ENCODE results near the gene EEF2. TPM values are rescaled to one million over a fixed set of nuclear protein-coding genes. Genes with fewer than 3 reads are reported as not detected.

EEF2 gene
- total and polyA plus RNA-seq, 11 donors = 846 to 2,686 (median 2,118) TPM

DNA sequence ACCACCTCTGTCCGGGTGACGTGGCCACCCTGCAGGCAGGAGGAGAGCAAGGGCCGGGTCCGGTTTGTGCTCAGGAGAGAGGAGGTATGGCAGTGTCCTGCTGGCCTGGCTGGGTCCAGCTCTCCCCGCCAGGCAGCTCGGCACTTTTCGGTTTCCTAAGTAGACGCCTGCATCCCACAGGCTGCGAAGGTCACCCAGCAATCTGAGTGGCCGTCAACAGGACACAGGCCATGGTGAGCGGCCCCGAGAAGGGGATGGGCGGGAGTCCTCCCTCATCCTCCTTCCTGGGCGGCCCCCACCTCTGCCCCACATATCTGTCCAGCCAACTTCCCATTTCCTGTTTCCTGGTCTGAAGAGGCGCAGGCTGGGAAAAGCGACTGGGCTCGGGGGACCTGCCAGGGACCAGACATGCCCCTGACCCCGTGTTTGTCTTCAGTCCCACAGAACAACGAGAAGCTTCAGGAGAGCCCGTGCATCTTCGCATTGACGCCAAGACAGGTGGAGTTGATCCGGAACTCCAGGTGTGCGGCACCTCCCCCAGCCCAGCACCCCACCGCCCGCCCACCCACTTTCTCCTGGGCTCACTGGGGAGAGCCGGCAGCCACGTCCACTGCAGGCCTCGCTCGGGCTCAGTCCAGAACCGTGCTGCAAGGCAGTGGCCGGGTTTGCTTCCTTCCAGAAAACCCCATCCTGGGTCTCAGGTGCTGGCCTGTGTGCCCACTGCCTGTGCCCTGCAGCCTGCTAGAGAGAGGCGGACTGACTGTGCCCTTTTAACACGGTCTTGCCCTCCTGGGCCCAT, 38.5 kb upstream of the EEF2 start:
- peak in 1 of 2 donors; percentile 20 for TF ChIP-seq POLR2A (IDR thresholded peaks at IDR 0.05)
- TF ChIP-seq, protein P1, sequence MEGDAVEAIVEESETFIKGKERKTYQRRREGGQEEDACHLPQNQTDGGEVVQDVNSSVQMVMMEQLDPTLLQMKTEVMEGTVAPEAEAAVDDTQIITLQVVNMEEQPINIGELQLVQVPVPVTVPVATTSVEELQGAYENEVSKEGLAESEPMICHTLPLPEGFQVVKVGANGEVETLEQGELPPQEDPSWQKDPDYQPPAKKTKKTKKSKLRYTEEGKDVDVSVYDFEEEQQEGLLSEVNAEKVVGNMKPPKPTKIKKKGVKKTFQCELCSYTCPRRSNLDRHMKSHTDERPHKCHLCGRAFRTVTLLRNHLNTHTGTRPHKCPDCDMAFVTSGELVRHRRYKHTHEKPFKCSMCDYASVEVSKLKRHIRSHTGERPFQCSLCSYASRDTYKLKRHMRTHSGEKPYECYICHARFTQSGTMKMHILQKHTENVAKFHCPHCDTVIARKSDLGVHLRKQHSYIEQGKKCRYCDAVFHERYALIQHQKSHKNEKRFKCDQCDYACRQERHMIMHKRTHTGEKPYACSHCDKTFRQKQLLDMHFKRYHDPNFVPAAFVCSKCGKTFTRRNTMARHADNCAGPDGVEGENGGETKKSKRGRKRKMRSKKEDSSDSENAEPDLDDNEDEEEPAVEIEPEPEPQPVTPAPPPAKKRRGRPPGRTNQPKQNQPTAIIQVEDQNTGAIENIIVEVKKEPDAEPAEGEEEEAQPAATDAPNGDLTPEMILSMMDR (IDR thresholded peaks at IDR 0.05) = no peak
- peak overlapping the region in 11 of 12 donors; percentile 1 to 78 (median 56) for H3K27ac ChIP-seq

DNA sequence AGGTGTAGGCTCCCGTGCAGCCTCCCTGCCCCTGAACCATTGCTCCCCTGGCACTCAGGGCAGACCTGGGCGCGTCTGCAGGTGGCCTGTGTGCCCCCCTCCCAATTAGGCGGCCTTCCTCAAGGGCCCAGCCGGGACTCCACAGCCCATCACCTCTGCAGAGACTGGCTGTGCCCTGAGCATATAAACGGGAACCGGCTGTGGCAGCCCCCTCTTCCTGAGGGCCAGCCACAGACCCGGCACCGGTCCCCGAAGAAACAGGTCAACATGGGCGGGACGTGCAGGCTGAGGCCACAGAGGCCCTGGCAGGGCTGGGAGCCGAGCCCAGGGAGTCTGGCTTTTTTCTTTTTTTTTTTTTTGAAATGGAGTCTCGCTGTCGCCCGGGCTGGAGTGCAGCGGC, 34.3 kb upstream of the EEF2 start:
- TF ChIP-seq, protein P1 (IDR thresholded peaks at IDR 0.05) = no peak
- TF ChIP-seq POLR2A (IDR thresholded peaks at IDR 0.05) = no peak
- no peaks in the 10 kb centered on the region for H3K27me3 ChIP-seq
- ATAC-seq (peak in 1 of 4 donors; percentile 27), DNase-seq (peak in 1 of 5 donors; percentile 60)
- 57 to 66% (median 62%) methylated on average over 6 to 17 of the region's 17 CpGs for WGBS, 4 donors
- peak overlapping the region in 3 of 12 donors; percentile 39 to 53 (median 42) for H3K27ac ChIP-seq
- peaks cover 0 to 13% (median 0%) of the 10 kb centered on the region in 12 donors for H3K9me3 ChIP-seq
- peaks cover 0 to 55% (median 19%) of the 10 kb centered on the region in 12 donors for H3K4me1 ChIP-seq
- H3K4me3 ChIP-seq = no peak overlapping the region
- H3K36me3 ChIP-seq = peaks cover 0 to 45% (median 20%) of the 10 kb centered on the region in 9 donors
- intact Hi-C loops (cut with DNase I) = loop anchor here in 6 of 10 donors (5.0 to 10.0 kb wide), 5 partner anchors 33 to 105 kb away; partner anchors contain the start of gene MAP2K2 (in 1 of the 6)

More for the DNA sequence above, 38.5 kb upstream of the EEF2 start:
- peak; percentile 21 to 80 (median 52) for ATAC-seq
- Histone ChIP-seq H3K27me3 (no peaks in the 10 kb centered on the region), H3K9me3 (peaks cover 0 to 13% (median 0%) of the 10 kb centered on the region in 12 donors), H3K4me3 (peak overlapping the region in 4 of 12 donors; percentile 5 to 20 (median 12)), H3K4me1 (peaks cover 0 to 28% (median 6%) of the 10 kb centered on the region in 12 donors), H3K36me3 (peaks cover 0 to 41% (median 30%) of the 10 kb centered on the region in 9 donors)
- DNase-seq = peak in 3 of 5 donors; percentile 50 to 60 (median 59)
- 59 to 72% (median 68%) methylated on average over 19 to 34 of the region's 34 CpGs for WGBS, 4 donors
- intact Hi-C loops (cut with DNase I) = loop anchor here in 1 of 10 donors (5.0 kb wide), 1 partner anchor 34 kb away; no protein-coding TSS in a partner anchor

DNA sequence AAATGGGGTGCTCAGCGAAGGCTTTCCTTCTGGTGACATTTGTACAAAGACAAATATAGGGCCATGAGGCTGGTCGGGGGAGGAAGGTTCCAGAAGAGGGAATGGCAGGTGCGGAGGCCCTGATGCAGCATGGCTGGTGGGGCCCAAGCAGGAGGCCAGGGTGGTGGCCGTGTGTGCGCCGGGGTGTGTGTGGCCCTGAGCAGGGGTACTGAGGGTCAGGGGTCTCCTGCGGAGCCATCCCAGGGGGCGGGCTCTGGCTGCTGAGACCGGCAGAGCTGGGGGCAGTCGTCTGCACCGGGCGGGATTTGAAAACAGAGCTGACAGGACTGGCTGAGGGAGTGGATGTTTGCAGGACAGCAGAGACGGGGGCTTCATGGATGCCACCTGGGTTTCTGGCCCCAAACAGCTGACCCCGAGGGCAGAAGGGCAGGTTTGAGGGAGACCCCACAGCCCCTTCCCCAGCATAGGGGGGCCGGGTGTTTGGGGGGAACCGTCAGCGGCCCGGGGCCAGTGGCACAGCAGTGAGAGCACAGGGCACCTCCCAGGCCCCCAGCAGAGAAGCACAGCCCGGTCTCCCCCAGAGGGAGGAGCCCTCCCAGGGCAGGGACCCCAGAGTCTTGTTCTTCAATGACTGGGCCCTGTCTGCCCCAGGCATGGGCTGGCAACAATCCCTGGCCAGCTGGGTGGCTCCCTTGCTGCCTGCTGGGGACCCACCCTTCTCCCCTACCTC, 33.7 kb upstream of the EEF2 start:
- DNase-seq (no peak), ATAC-seq (no peak)
- Histone ChIP-seq H3K27ac (peak overlapping the region in 2 of 12 donors; percentile 42 to 53), H3K27me3 (no peaks in the 10 kb centered on the region), H3K36me3 (peaks cover 0 to 45% (median 20%) of the 10 kb centered on the region in 9 donors), H3K4me3 (no peak overlapping the region), H3K9me3 (peaks cover 0 to 13% (median 0%) of the 10 kb centered on the region in 12 donors), H3K4me1 (peaks cover 0 to 56% (median 24%) of the 10 kb centered on the region in 12 donors)
- 91 to 93% (median 92%) methylated on average over 16 to 19 of the region's 19 CpGs for WGBS, 4 donors
- TF ChIP-seq POLR2A (IDR thresholded peaks at IDR 0.05) = no peak
- TF ChIP-seq, protein P1 (IDR thresholded peaks at IDR 0.05) = no peak
- intact Hi-C loops (cut with DNase I) = loop anchor here in 6 of 10 donors (5.0 to 10.0 kb wide), 5 partner anchors 33 to 106 kb away; partner anchors contain the start of gene MAP2K2 (in 1 of the 6)
